CD14-positive monocyte (primary cell): ENCODE measurements around the gene LARP1. TPM values are rescaled to one million over a fixed set of nuclear protein-coding genes. Genes with fewer than 3 reads are reported as not detected.

ENCODE experiments used
- DNase-seq, 3 donors: peaks; one replicate each; pipeline ENCODE4 v3.0.0-alpha.2; 2011 to 2022
- H2AFZ ChIP-seq: 2 replicates; pipeline ENCODE4 v1.6.0; 2012; ENCODE audit warnings: mild to moderate bottlenecking, low read depth, low read length, inconsistent platforms; ENCODE audit not compliant: insufficient read depth, poor library complexity, severe bottlenecking
- H3K27ac ChIP-seq, 2 donors: 1 replicate in 1 of 2; 2 replicates in 1 of 2; pipeline ENCODE4 v1.5.1; 2012 to 2013; ENCODE audit warnings: low read length in 2 of 2, control low read depth in 1 of 2, inconsistent platforms in 1 of 2, low read depth in 1 of 2, mild to moderate bottlenecking in 1 of 2
- H3K27me3 ChIP-seq, 2 donors: one replicate each; pipeline versions ENCODE4 v1.6.0 to v1.6.1; 2011 to 2013; ENCODE audit warnings: low read length in 2 of 2; ENCODE audit not compliant: control insufficient read depth in 2 of 2, insufficient read depth in 2 of 2
- H3K36me3 ChIP-seq, 2 donors: replicated peaks in 1 of 2; 1 replicate in 1 of 2; 2 replicates in 1 of 2; pipeline versions ENCODE4 v1.5.1 to v1.6.1; 2012 to 2013; ENCODE audit warnings: low read length in 2 of 2, control low read depth in 1 of 2, inconsistent platforms in 1 of 2, mild to moderate bottlenecking in 1 of 2; ENCODE audit not compliant: insufficient read depth in 2 of 2, control insufficient read depth in 1 of 2
- H3K4me1 ChIP-seq, 2 donors: 1 replicate in 1 of 2; 2 replicates in 1 of 2; pipeline versions ENCODE4 v1.5.1 to v1.6.1; 2012 to 2013; ENCODE audit warnings: low read length in 2 of 2, control low read depth in 1 of 2, inconsistent platforms in 1 of 2, mild to moderate bottlenecking in 1 of 2, moderate library complexity in 1 of 2; ENCODE audit not compliant: insufficient read depth in 2 of 2, control insufficient read depth in 1 of 2
- H3K4me2 ChIP-seq: replicated peaks from 2 replicates; pipeline ENCODE3; 2012; ENCODE audit warnings: low read length, moderate library complexity, mild to moderate bottlenecking; ENCODE audit not compliant: poor library complexity, severe bottlenecking; ENCODE audit errors: extremely low read depth
- H3K4me3 ChIP-seq, 3 experiments: fragments of 200-600 bp in 1 of 3; sonication (generic) in 1 of 3; replicated peaks in 1 of 3; 1 replicate in 2 of 3; 2 replicates in 1 of 3; pipeline ENCODE4 v1.5.1; 2011 to 2013; ENCODE audit warnings: low read length in 3 of 3, mild to moderate bottlenecking in 3 of 3, control low read depth in 2 of 3, low read depth in 2 of 3, inconsistent platforms in 1 of 3, moderate library complexity in 1 of 3
- H3K79me2 ChIP-seq: 2 replicates; pipeline ENCODE4 v1.6.0; 2012; ENCODE audit warnings: mild to moderate bottlenecking, control low read depth, inconsistent platforms, low read length, moderate library complexity; ENCODE audit not compliant: insufficient read depth
- H3K9ac ChIP-seq: 2 replicates; pipeline ENCODE4 v1.6.0; 2017; ENCODE audit warnings: low read length, mild to moderate bottlenecking; ENCODE audit not compliant: insufficient read depth, poor library complexity, severe bottlenecking
- H3K9me3 ChIP-seq, 2 donors: replicated peaks in 1 of 2; 1 replicate in 1 of 2; 2 replicates in 1 of 2; pipeline versions ENCODE4 v1.5.1 to v1.6.1; 2012 to 2013; ENCODE audit warnings: low read length in 2 of 2, control low read depth in 1 of 2; ENCODE audit not compliant: control insufficient read depth in 1 of 2, insufficient read depth in 1 of 2
- H4K20me1 ChIP-seq: 2 replicates; pipeline ENCODE4 v1.6.0; 2012; ENCODE audit warnings: mild to moderate bottlenecking, low read length, control low read depth, moderate library complexity; ENCODE audit not compliant: insufficient read depth
- H3K27ac Mint-ChIP-seq, 7 donors: one replicate each; pipeline ENCODE4 v1.8.0; 2020; ENCODE audit warnings: mild to moderate bottlenecking in 7 of 7, mixed read lengths in 7 of 7, moderate library complexity in 6 of 7, inconsistent platforms in 2 of 7
- H3K27me3 Mint-ChIP-seq, 3 donors: one replicate each; pipeline ENCODE4 v1.8.0; 2021 to 2022; ENCODE audit warnings: low read depth in 3 of 3, mild to moderate bottlenecking in 3 of 3, mixed read lengths in 3 of 3, moderate library complexity in 3 of 3, inconsistent platforms in 1 of 3
- H3K36me3 Mint-ChIP-seq, 2 donors: one replicate each; pipeline ENCODE4 v1.8.0; 2020; ENCODE audit warnings: mixed read lengths in 2 of 2, inconsistent platforms in 1 of 2, mild to moderate bottlenecking in 1 of 2
- H3K4me1 Mint-ChIP-seq: one replicate; pipeline ENCODE4 v1.8.0; 2020; ENCODE audit warnings: mild to moderate bottlenecking, mixed read lengths
- H3K4me3 Mint-ChIP-seq, 2 donors: one replicate each; pipeline ENCODE4 v1.8.0; 2020; ENCODE audit warnings: mild to moderate bottlenecking in 2 of 2, mixed read lengths in 2 of 2, moderate library complexity in 1 of 2
- H3K9me3 Mint-ChIP-seq, 7 donors: one replicate each; pipeline ENCODE4 v1.8.0; 2020 to 2022; ENCODE audit warnings: mixed read lengths in 7 of 7, mild to moderate bottlenecking in 6 of 7, moderate library complexity in 6 of 7, inconsistent platforms in 2 of 7
- WGBS: methylation state at CpG from one replicate; pipeline ENCODE4 v1.1.5; 2013; ENCODE audit warnings: missing lambda C conversion rate; ENCODE audit not compliant: insufficient coverage; 5-methylcytosine and 5-hydroxymethylcytosine counted together
- intact Hi-C, 2 donors: fragments of 100-400 bp; cut with micrococcal nuclease; formaldehyde crosslinking; loops; one replicate each; pipeline versions ENCODE4 v1.15.0 to v1.15.1; 2023
- polyA plus RNA-seq, 3 donors: library from polyadenylated mRNA; depleted of rRNA in 1 of 3; unstranded in 2 of 3; stranded (reverse) in 1 of 3; fragments of 300-500 nt in 2 of 3; fragments of >200 nt in 1 of 3; fragmentation: Illumina TruSeq in 2 of 3; gene quantifications; 1 replicate in 2 of 3; 2 replicates in 1 of 3; pipeline ENCODE4 v1.2.3, GENCODE V29; 2012 to 2021
- TF ChIP-seq, protein P1 (sequence below): fragments of 200-600 bp; IDR thresholded peaks from one replicate; pipeline ENCODE4 v1.8.0; 2022; ENCODE audit warnings: antibody characterized with exemption, mild to moderate bottlenecking

LARP1 gene
- polyA plus RNA-seq, 3 donors = 4.7 to 55.0 (median 5.8) TPM

DNA sequence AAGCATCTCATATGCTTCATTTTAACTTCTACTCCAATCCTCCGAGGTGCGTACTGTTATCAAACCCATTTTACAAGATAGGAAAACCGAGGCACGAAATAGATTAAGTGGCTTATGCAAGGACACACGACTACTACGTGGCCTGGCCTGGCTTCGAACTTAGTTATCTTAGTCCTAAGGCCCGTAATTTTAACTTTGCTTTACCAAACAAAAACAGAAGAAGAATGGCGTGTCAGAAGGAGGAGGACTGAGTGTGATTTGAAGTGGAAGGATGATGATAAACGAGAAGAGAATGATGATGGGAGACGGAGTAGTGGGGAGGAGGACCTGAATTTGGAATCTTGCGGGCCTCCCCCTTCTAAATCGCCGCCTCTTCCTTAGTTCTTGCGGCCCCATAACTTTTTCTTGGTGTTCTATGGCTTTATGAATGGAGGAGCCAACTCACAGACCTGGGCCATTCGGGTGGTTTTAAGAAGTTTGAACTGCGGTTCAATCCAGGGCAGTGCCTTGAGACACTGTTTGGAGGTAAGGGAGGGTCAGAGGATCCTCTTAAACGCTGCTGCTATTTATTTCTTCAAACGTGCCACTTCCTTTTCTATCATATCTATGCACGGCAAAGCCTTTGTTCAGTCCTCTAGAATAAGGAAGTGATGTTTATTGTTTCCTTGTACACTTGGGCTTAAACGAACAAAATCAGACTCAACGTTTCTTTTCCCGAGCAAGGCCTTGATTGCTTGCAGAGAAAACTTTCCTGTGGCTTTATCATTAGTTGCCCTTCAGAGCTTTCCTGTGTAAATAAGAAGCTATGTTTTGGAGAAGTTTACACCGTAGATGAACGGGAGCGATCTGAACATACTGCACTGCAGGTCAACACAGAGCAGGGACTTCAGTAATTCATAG is 104.0 kb downstream of the LARP1 start:
- peak overlapping the region; percentile 90 for H2AFZ ChIP-seq
- H3K9ac ChIP-seq = peak overlapping the region; percentile 90

DNA sequence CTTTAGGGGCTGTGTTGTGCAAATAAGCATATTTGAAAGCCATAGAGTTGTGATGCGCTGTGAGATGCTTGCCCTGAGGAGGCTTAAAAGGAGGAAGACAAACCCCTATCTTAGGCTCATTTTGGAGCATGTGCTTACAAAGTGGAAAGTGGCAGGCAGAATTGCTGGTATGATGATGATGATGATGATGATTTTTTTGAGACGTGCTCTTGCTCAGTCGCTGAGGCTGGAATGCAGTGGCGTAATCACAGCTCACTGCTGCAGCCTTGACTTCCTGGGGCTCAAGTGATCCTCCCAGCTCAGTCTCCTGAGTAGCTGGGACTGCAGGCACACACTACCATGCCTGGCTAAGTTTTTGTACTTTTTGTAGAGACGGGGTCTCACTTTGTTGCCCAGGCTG is 104.9 kb downstream of the LARP1 start:
- Mint-ChIP-seq H3K4me1 (peaks cover 54% of the 10 kb centered on the region), H3K27ac (peak overlapping the region; percentile 93 to 99 (median 99)), H3K36me3 (peaks cover 9 to 24% of the 10 kb centered on the region in 2 donors), H3K27me3 (peaks cover 0 to 4% (median 2%) of the 10 kb centered on the region in 3 donors), H3K4me3 (peak overlapping the region; percentile 77 to 96), H3K9me3 (peaks cover 0 to 2% (median 0%) of the 10 kb centered on the region in 7 donors)
- peak overlapping the region; percentile 69 to 96 for H3K27ac ChIP-seq
- peaks cover 66% of the 10 kb centered on the region for H3K79me2 ChIP-seq
- DNase-seq = peak; percentile 34 to 65 (median 55)
- H2AFZ ChIP-seq = no peak overlapping the region
- WGBS = 33% methylated on average over 5 of the region's 5 CpGs
- peaks cover 46 to 66% of the 10 kb centered on the region in 2 donors for H3K4me1 ChIP-seq
- peaks cover 11 to 22% of the 10 kb centered on the region in 2 donors for H3K36me3 ChIP-seq
- peak overlapping the region; percentile 90 for H3K9ac ChIP-seq
- H3K4me2 ChIP-seq = peak overlapping the region; percentile 87
- peak overlapping the region; percentile 87 to 96 (median 89) for H3K4me3 ChIP-seq
- peaks cover 53% of the 10 kb centered on the region for H4K20me1 ChIP-seq
- no peaks in the 10 kb centered on the region for H3K27me3 ChIP-seq
- intact Hi-C loops = loop anchor here in 1 of 2 donors (10.0 kb wide), 1 partner anchor 205 kb away; no protein-coding TSS in a partner anchor
- TF ChIP-seq, protein P1, sequence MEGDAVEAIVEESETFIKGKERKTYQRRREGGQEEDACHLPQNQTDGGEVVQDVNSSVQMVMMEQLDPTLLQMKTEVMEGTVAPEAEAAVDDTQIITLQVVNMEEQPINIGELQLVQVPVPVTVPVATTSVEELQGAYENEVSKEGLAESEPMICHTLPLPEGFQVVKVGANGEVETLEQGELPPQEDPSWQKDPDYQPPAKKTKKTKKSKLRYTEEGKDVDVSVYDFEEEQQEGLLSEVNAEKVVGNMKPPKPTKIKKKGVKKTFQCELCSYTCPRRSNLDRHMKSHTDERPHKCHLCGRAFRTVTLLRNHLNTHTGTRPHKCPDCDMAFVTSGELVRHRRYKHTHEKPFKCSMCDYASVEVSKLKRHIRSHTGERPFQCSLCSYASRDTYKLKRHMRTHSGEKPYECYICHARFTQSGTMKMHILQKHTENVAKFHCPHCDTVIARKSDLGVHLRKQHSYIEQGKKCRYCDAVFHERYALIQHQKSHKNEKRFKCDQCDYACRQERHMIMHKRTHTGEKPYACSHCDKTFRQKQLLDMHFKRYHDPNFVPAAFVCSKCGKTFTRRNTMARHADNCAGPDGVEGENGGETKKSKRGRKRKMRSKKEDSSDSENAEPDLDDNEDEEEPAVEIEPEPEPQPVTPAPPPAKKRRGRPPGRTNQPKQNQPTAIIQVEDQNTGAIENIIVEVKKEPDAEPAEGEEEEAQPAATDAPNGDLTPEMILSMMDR = no peak
- no peaks in the 10 kb centered on the region for H3K9me3 ChIP-seq

More for the DNA sequence above, 104.0 kb downstream of the LARP1 start:
- H3K36me3 ChIP-seq = peaks cover 3 to 13% of the 10 kb centered on the region in 2 donors
- peaks cover 5 to 15% of the 10 kb centered on the region in 2 donors for H3K36me3 Mint-ChIP-seq
- intact Hi-C loops = loop anchor here (2.0 to 10.0 kb wide), 6 partner anchors 78 to 412 kb away; partner anchors contain the start of genes GEMIN5 (in 1 of the 2), MRPL22 (in 1 of the 2) and SAP30L (in 1 of the 2)
- DNase-seq = peak; percentile 59 to 76 (median 70)
- peaks cover 54% of the 10 kb centered on the region for H3K4me1 Mint-ChIP-seq
- peak overlapping the region; percentile 96 to 98 for H3K27ac ChIP-seq
- peak overlapping the region; percentile 87 for H3K4me2 ChIP-seq
- H3K79me2 ChIP-seq = peaks cover 57% of the 10 kb centered on the region
- H3K9me3 Mint-ChIP-seq = peaks cover 0 to 2% (median 0%) of the 10 kb centered on the region in 7 donors
- WGBS = 0% methylated on average over 3 of the region's 26 CpGs
- peak overlapping the region; percentile 93 to 99 (median 99) for H3K27ac Mint-ChIP-seq
- H4K20me1 ChIP-seq = peaks cover 44% of the 10 kb centered on the region
- peak overlapping the region; percentile 87 to 96 (median 89) for H3K4me3 ChIP-seq
- TF ChIP-seq, protein P1 = no peak
- H3K9me3 ChIP-seq = no peaks in the 10 kb centered on the region
- peaks cover 46 to 66% of the 10 kb centered on the region in 2 donors for H3K4me1 ChIP-seq
- peak overlapping the region; percentile 77 to 96 for H3K4me3 Mint-ChIP-seq
- no peaks in the 10 kb centered on the region for H3K27me3 ChIP-seq
- peaks cover 0 to 4% (median 2%) of the 10 kb centered on the region in 3 donors for H3K27me3 Mint-ChIP-seq
